Kidney (tissue), 14 donors: ENCODE measurements around the gene PTPRJ. TPM values are rescaled to one million over a fixed set of nuclear protein-coding genes. Genes with fewer than 3 reads are reported as not detected.

Experiments used
- DNase-seq, 5 donors: peaks; one replicate each; pipeline ENCODE4 v3.0.0-alpha.2; 2013 to 2020
- FAIRE-seq: peaks from 2 replicates; lab custom pipeline; 2012; peaks lifted over from hg19 to GRCh38; lab: Jason Lieb, UNC
- H3K27ac ChIP-seq, 2 donors: one replicate each; pipeline ENCODE4 v1.7.0; 2013; ENCODE audit warnings: low read depth in 2 of 2, low read length in 2 of 2, inconsistent platforms in 1 of 2
- H3K27me3 ChIP-seq: one replicate; pipeline ENCODE4 v1.7.1; 2013; ENCODE audit warnings: low read length, inconsistent platforms; ENCODE audit not compliant: control insufficient read depth, insufficient read depth
- H3K36me3 ChIP-seq, 3 donors: one replicate each; pipeline versions ENCODE4 v1.7.0 to v1.7.1; 2013; ENCODE audit warnings: low read length in 3 of 3, control low read depth in 1 of 3, inconsistent platforms in 1 of 3; ENCODE audit not compliant: insufficient read depth in 3 of 3, control insufficient read depth in 2 of 3
- H3K4me1 ChIP-seq, 3 donors: one replicate each; pipeline versions ENCODE4 v1.7.0 to v1.7.1; 2013; ENCODE audit warnings: low read length in 3 of 3, inconsistent platforms in 1 of 3, low read depth in 1 of 3; ENCODE audit not compliant: control insufficient read depth in 2 of 3, insufficient read depth in 2 of 3
- H3K4me3 ChIP-seq, 3 donors: one replicate each; pipeline versions ENCODE4 v1.7.0 to v1.8.1; 2013; ENCODE audit warnings: low read length in 3 of 3, control low read depth in 1 of 3, inconsistent platforms in 1 of 3
- H3K9ac ChIP-seq, 3 donors: one replicate each; pipeline versions ENCODE4 v1.7.0 to v1.7.1; 2013; ENCODE audit warnings: low read length in 3 of 3, control low read depth in 1 of 3, inconsistent platforms in 1 of 3
- H3K9me3 ChIP-seq, 3 donors: one replicate each; pipeline versions ENCODE4 v1.7.0 to v1.7.1; 2013; ENCODE audit warnings: low read length in 3 of 3, control low read depth in 1 of 3, inconsistent platforms in 1 of 3; ENCODE audit not compliant: control insufficient read depth in 2 of 3, insufficient read depth in 1 of 3
- intact Hi-C: fragments of 100-400 bp; cut with DNase I; formaldehyde crosslinking; loops from one replicate; pipeline ENCODE4 v1.11.1; 2022
- polyA plus RNA-seq: library from polyadenylated mRNA; stranded (reverse); fragments of 350-450 nt; fragmentation: Illumina TruSeq; extraction: RNeasy Lipid Tissue Mini Kit (QIAGEN cat#74804); gene quantifications from one replicate; pipeline ENCODE4 v1.2.3, GENCODE V29; 2014; ENCODE audit warnings: low read depth, low replicate concordance; ENCODE audit not compliant: insufficient read depth
- total RNA-seq: library from RNA; stranded (reverse); fragmentation: NEBNext Ultra II Directional; extraction: Animal tissue kit (Norgen Biotek cat#: 25700); gene quantifications from one replicate; pipeline ENCODE4 v1.2.1, GENCODE V29; 2021
- TF ChIP-seq, protein P1 (sequence below): IDR thresholded peaks from 3 replicates; pipeline ENCODE4 v1.5.1; 2012; ENCODE audit warnings: mild to moderate bottlenecking, moderate library complexity, borderline replicate concordance; ENCODE audit not compliant: insufficient read depth; ENCODE audit errors: extremely low read depth
- donor health status: control.
- donor health status: control.
- donor health status: control.
- donor health status: control.
- donor health status: control.
- donor health status: DM: yes; HTN: yes; CAD: no.
- donor health status: Normal renal cell carcinoma (clear cell type).

Gene PTPRJ
- total and polyA plus RNA-seq, 2 donors from 2014 or later = 9.2 to 80.5 TPM

- TF ChIP-seq, protein P1, sequence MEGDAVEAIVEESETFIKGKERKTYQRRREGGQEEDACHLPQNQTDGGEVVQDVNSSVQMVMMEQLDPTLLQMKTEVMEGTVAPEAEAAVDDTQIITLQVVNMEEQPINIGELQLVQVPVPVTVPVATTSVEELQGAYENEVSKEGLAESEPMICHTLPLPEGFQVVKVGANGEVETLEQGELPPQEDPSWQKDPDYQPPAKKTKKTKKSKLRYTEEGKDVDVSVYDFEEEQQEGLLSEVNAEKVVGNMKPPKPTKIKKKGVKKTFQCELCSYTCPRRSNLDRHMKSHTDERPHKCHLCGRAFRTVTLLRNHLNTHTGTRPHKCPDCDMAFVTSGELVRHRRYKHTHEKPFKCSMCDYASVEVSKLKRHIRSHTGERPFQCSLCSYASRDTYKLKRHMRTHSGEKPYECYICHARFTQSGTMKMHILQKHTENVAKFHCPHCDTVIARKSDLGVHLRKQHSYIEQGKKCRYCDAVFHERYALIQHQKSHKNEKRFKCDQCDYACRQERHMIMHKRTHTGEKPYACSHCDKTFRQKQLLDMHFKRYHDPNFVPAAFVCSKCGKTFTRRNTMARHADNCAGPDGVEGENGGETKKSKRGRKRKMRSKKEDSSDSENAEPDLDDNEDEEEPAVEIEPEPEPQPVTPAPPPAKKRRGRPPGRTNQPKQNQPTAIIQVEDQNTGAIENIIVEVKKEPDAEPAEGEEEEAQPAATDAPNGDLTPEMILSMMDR = no peak
- Histone ChIP-seq H3K4me1 (peaks cover 0 to 24% (median 23%) of the 10 kb centered on the region in 3 donors), H3K27ac (peak overlapping the region in 1 of 2 donors; percentile 54), H3K4me3 (no peak overlapping the region), H3K27me3 (no peaks in the 10 kb centered on the region), H3K9ac (no peak overlapping the region), H3K36me3 (no peaks in the 10 kb centered on the region), H3K9me3 (no peaks in the 10 kb centered on the region)
- intact Hi-C loops = no loop called here
- FAIRE-seq (no peak), DNase-seq (peak in 1 of 5 donors; percentile 23)
Measured at GRCh38 chr11:48049036-48049435, 68.7 kb downstream of the PTPRJ start.

DNA sequence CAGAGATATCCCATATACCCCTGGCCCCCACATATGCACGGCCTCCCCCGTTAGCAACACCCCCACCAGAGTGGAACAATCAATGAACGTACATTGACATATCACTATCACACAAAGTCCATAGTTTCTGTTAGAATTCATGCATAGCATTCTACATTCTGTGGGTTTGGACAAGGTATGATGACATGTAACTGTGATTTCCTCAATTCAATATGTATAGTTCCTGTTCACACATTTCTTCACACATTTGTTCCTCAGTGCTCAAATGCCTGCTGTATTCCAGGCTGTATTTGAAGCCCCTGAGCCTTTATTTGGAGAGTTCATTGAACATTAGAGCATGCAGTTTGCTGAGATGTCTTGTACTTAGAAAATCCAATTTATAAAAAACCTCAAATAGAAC, 69.9 kb downstream of the PTPRJ start:
- no peaks in the 10 kb centered on the region for H3K27me3 ChIP-seq
- intact Hi-C loops = no loop called here
- H3K9me3 ChIP-seq = no peaks in the 10 kb centered on the region
- no peak for DNase-seq
- no peak overlapping the region for H3K9ac ChIP-seq
- no peak for FAIRE-seq
- H3K36me3 ChIP-seq = no peaks in the 10 kb centered on the region
- TF ChIP-seq, protein P1 = no peak
- peak overlapping the region in 1 of 2 donors; percentile 55 for H3K27ac ChIP-seq
- peaks cover 5 to 36% (median 27%) of the 10 kb centered on the region in 3 donors for H3K4me1 ChIP-seq
- H3K4me3 ChIP-seq = no peak overlapping the region

GRCh38 chr11:48051217-48051830, 71.0 kb downstream of the PTPRJ start:
- FAIRE-seq (no peak), DNase-seq (no peak)
- H3K4me1 ChIP-seq = peaks cover 15 to 46% (median 31%) of the 10 kb centered on the region in 3 donors
- intact Hi-C loops = no loop called here
- TF ChIP-seq, protein P1 = no peak
- peak overlapping the region in 1 of 2 donors; percentile 63 for H3K27ac ChIP-seq
- H3K9me3 ChIP-seq = no peaks in the 10 kb centered on the region
- no peak overlapping the region for H3K4me3 ChIP-seq
- no peaks in the 10 kb centered on the region for H3K27me3 ChIP-seq
- H3K36me3 ChIP-seq = no peaks in the 10 kb centered on the region
- no peak overlapping the region for H3K9ac ChIP-seq
